Measurements from ENCODE around the gene SLC4A7.
"Not testable (repeated sequence)": the region's sequence is repeated elsewhere in the genome, so short reads cannot be mapped to it uniquely, and the experiment has no call there.

SLC4A7 gene

GRCh38 chr3:27486336-27486735 lies 2.2 kb upstream of the SLC4A7 start:
- FAIRE-seq, result no peak

GRCh38 chr3:27485866-27486265 lies 1.7 kb upstream of the SLC4A7 start:
- FAIRE-seq, result no peak

- no peak for FAIRE-seq
Measured at GRCh38 chr3:27483117-27484014, 818 bp downstream of the SLC4A7 start.

GRCh38 chr3:27479806-27480543 lies 4.2 kb downstream of the SLC4A7 start:
- FAIRE-seq, result no peak

- FAIRE-seq, result no peak
Measured at GRCh38 chr3:27471923-27472550, 12.1 kb downstream of the SLC4A7 start.

- no peak for FAIRE-seq
Measured at GRCh38 chr3:27468283-27468886, 15.8 kb downstream of the SLC4A7 start.

GRCh38 chr3:27467545-27467944 lies 16.6 kb downstream of the SLC4A7 start:
- peak; percentile 89 for FAIRE-seq

- FAIRE-seq, result no peak
Measured at GRCh38 chr3:27464646-27465045, 19.5 kb downstream of the SLC4A7 start.

- FAIRE-seq, result no peak
Measured at GRCh38 chr3:27462228-27462627, 22.0 kb downstream of the SLC4A7 start.

- no peak for FAIRE-seq
Measured at GRCh38 chr3:27458929-27459328, 25.3 kb downstream of the SLC4A7 start.

- no peak for FAIRE-seq
Measured at GRCh38 chr3:27456554-27456953, 27.6 kb downstream of the SLC4A7 start.

- FAIRE-seq, result no peak
Measured at GRCh38 chr3:27454914-27455313, 29.3 kb downstream of the SLC4A7 start.

GRCh38 chr3:27454461-27454860 lies 29.7 kb downstream of the SLC4A7 start:
- FAIRE-seq, result no peak

GRCh38 chr3:27452368-27453090 lies 31.7 kb downstream of the SLC4A7 start:
- no peak for FAIRE-seq

GRCh38 chr3:27451842-27452241 lies 32.3 kb downstream of the SLC4A7 start:
- FAIRE-seq, result no peak

GRCh38 chr3:27451251-27451650 lies 32.9 kb downstream of the SLC4A7 start:
- FAIRE-seq, result no peak

- no peak for FAIRE-seq
Measured at GRCh38 chr3:27449530-27450150, 34.5 kb downstream of the SLC4A7 start.

- not testable (repeated sequence) for FAIRE-seq
Measured at GRCh38 chr3:27442995-27443394, 41.2 kb downstream of the SLC4A7 start.

GRCh38 chr3:27438352-27438751 lies 45.8 kb downstream of the SLC4A7 start:
- FAIRE-seq, result peak; percentile 99

- no peak for FAIRE-seq
Measured at GRCh38 chr3:27431116-27431515, 53.1 kb downstream of the SLC4A7 start.

- no peak for FAIRE-seq
Measured at GRCh38 chr3:27429909-27430308, 54.3 kb downstream of the SLC4A7 start.

GRCh38 chr3:27428446-27428845 lies 55.7 kb downstream of the SLC4A7 start:
- FAIRE-seq, result no peak

All from A204.1 (cell line).